Ascending aorta (tissue), 2 donors: ENCODE results near the gene CENPT. TPM values are rescaled to one million over a fixed set of nuclear protein-coding genes. Genes with fewer than 3 reads are reported as not detected.

Experiments
- DNase-seq, 2 donors: peaks; one replicate each; pipeline ENCODE4 v3.0.0-alpha.2; 2019; ENCODE audit warnings: low spot score in 2 of 2
- H3K27ac ChIP-seq, 2 donors: fragments of 200-600 bp; sonication (generic); one replicate each; pipeline ENCODE4 v1.5.1; 2016 to 2017; ENCODE audit warnings: mild to moderate bottlenecking in 1 of 2
- H3K27me3 ChIP-seq: fragments of 200-600 bp; sonication (generic); one replicate; pipeline ENCODE4 v1.5.1; 2017
- H3K36me3 ChIP-seq, 2 donors: fragments of 200-600 bp; sonication (generic); one replicate each; pipeline ENCODE4 v1.5.1; 2016
- H3K4me1 ChIP-seq, 2 donors: fragments of 200-600 bp; sonication (generic); one replicate each; pipeline ENCODE4 v1.5.1; 2016 to 2017; ENCODE audit warnings: mild to moderate bottlenecking in 1 of 2
- H3K4me3 ChIP-seq, 2 donors: fragments of 200-600 bp; sonication (generic); one replicate each; pipeline ENCODE4 v1.5.1; 2016 to 2017; ENCODE audit warnings: mild to moderate bottlenecking in 1 of 2
- H3K9me3 ChIP-seq, 2 donors: fragments of 200-600 bp; sonication (generic); one replicate each; pipeline ENCODE4 v1.5.1; 2016
- intact Hi-C: fragments of 100-400 bp; cut with DNase I; formaldehyde crosslinking; loops from one replicate; pipeline ENCODE4 v1.15.1; 2023
- total RNA-seq: library from RNA; depleted of rRNA; stranded (reverse); fragments of >200 nt; gene quantifications from one replicate; pipeline ENCODE4 v1.1.0, GENCODE V29; 2016
- TF ChIP-seq, protein P1 (sequence below), 3 experiments: fragments of 200-600 bp in 2 of 3; fragments of 450-650 bp in 1 of 3; sonication (generic) in 2 of 3; IDR thresholded peaks; one replicate each; pipeline ENCODE4 v1.5.1; 2016 to 2019; ENCODE audit warnings: antibody characterized with exemption in 3 of 3, mild to moderate bottlenecking in 1 of 3, moderate library complexity in 1 of 3

CENPT gene
- total RNA-seq, 1 donor from 2014 or later = 220 TPM

DNA sequence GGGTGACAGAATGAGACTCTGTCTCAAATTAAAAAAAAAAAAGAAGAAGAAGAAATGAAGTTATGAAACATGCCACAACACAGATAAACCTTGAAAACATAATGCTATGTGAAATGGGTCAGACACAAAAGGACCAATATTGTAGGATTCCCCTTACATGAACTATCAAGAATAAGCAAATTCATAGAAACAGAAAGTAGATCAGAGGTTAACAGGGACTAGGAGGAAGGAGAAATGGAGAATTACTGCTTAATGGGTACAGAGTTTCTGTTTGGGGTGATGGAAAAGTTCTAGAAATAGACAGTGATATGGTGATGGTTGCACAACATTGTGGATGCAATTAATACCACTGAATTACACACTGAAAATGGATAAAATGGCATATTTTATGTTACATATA, 57.4 kb downstream of the CENPT start:
- TF ChIP-seq, protein P1, sequence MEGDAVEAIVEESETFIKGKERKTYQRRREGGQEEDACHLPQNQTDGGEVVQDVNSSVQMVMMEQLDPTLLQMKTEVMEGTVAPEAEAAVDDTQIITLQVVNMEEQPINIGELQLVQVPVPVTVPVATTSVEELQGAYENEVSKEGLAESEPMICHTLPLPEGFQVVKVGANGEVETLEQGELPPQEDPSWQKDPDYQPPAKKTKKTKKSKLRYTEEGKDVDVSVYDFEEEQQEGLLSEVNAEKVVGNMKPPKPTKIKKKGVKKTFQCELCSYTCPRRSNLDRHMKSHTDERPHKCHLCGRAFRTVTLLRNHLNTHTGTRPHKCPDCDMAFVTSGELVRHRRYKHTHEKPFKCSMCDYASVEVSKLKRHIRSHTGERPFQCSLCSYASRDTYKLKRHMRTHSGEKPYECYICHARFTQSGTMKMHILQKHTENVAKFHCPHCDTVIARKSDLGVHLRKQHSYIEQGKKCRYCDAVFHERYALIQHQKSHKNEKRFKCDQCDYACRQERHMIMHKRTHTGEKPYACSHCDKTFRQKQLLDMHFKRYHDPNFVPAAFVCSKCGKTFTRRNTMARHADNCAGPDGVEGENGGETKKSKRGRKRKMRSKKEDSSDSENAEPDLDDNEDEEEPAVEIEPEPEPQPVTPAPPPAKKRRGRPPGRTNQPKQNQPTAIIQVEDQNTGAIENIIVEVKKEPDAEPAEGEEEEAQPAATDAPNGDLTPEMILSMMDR (IDR thresholded peaks at IDR 0.05) = no peak
- H3K9me3 ChIP-seq = no peaks in the 10 kb centered on the region
- no peaks in the 10 kb centered on the region for H3K36me3 ChIP-seq
- no peak overlapping the region for H3K4me3 ChIP-seq
- no peak for DNase-seq
- no peak overlapping the region for H3K27ac ChIP-seq
- no peaks in the 10 kb centered on the region for H3K4me1 ChIP-seq
- intact Hi-C loops = no loop called here
- no peaks in the 10 kb centered on the region for H3K27me3 ChIP-seq

DNA sequence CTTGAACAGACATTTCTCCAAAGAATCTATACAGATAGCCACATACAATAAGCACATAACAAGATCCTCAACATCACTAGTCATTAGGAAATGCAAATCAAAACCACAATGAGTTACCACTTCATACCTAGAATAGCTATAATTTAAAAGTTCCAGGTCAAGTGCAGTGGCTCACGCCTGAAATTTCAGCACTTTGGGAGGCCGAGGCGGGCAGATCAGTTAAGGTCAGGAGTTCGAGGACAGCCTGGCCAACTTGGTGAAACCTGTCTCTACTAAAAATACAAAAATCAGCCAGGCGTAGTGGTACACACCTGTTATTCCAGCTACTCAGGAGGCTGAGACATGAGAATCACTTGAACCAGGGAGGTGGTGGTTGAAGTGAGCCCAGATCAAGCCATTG, 61.0 kb downstream of the CENPT start:
- no peaks in the 10 kb centered on the region for H3K4me1 ChIP-seq
- no peak for DNase-seq
- H3K4me3 ChIP-seq = no peak overlapping the region
- no peak overlapping the region for H3K27ac ChIP-seq
- TF ChIP-seq, protein P1 (IDR thresholded peaks at IDR 0.05) = no peak
- no peaks in the 10 kb centered on the region for H3K27me3 ChIP-seq
- intact Hi-C loops = no loop called here
- H3K36me3 ChIP-seq = no peaks in the 10 kb centered on the region
- no peaks in the 10 kb centered on the region for H3K9me3 ChIP-seq

DNA sequence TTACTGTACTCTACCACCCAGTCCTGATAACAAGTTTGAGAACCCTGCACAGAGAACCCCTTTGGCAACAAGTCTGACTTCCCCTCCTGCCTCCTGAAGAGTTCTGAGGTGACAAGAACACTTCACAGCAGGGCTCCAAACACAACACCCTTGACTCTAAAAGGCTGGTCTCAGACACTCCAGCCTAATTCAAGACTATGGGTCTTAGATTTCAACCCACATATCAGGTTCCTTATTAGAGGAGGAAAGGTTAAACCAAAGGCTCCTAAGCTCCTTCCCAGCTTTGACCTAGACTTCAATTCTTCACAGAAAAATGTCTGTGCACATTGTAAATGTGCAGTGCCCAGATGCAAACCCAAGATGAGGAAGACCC, 64.2 kb downstream of the CENPT start:
- no peaks in the 10 kb centered on the region for H3K27me3 ChIP-seq
- DNase-seq = no peak
- TF ChIP-seq, protein P1 (IDR thresholded peaks at IDR 0.05) = no peak
- intact Hi-C loops = no loop called here
- H3K9me3 ChIP-seq = no peaks in the 10 kb centered on the region
- no peak overlapping the region for H3K27ac ChIP-seq
- H3K4me3 ChIP-seq = no peak overlapping the region
- H3K36me3 ChIP-seq = peaks cover 0 to 4% of the 10 kb centered on the region in 2 donors
- H3K4me1 ChIP-seq = no peaks in the 10 kb centered on the region

DNA sequence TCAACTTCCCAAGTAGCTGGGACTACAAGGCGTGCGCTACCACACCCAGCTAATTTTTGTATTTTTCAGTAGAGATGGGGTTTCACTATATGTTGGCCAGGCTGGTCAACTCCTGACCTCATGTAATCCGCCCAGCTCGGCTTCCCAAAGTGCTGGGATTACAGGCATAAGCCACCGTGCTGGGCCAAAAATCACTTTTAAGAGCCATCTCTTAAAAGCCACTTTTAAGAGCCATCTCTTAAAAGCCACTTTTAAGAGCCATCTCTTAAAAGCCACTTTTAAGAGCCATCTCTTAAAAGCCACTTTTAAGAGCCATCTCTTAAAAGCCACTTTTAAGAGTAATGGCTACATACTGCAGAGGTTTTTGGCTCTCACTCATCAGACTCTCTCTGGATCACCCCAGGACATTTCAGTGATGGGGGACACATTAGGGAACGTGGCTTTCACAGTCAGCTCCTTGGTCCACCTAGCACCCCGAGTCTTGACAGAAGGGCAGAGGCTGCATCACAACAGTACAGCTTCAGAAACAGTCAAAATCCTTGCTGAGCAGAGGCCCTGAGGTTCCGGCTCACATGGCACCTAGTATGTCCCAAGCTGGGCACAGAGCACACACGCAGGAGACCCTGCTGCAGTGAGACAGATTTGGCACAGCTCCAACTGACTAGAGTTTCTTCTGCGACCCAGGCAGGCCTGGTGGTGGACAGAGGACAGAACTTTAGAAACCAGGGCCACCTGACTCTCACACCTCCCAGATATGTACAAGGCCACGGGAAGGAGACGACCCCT, 64.7 kb downstream of the CENPT start:
- Histone ChIP-seq H3K27ac (no peak overlapping the region), H3K4me3 (no peak overlapping the region), H3K27me3 (no peaks in the 10 kb centered on the region), H3K9me3 (no peaks in the 10 kb centered on the region), H3K36me3 (peaks cover 0 to 4% of the 10 kb centered on the region in 2 donors), H3K4me1 (no peaks in the 10 kb centered on the region)
- DNase-seq = no peak
- TF ChIP-seq, protein P1 (IDR thresholded peaks at IDR 0.05) = no peak
- intact Hi-C loops = no loop called here

DNA sequence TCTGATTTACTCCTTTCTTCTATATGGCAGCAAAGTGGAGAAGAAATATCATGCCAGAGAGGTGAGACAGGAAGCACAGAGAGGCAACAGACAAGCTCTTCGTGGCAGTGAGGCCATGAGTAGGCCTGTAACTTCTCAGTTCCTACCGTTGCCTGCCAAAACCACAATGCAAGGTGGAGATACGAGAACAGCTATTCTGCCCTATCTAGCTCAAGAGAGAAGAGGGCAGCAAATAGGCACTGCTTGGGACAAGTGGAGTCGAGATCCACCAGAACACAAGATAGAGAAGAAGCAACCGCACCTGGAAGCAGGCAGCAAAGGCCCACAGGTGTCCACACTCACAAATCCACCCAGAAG, 66.0 kb downstream of the CENPT start:
- Histone ChIP-seq H3K4me3 (no peak overlapping the region), H3K27ac (no peak overlapping the region), H3K9me3 (no peaks in the 10 kb centered on the region), H3K36me3 (peaks cover 0 to 4% of the 10 kb centered on the region in 2 donors), H3K4me1 (no peaks in the 10 kb centered on the region), H3K27me3 (no peaks in the 10 kb centered on the region)
- intact Hi-C loops = no loop called here
- no peak for DNase-seq
- TF ChIP-seq, protein P1 (IDR thresholded peaks at IDR 0.05) = no peak
